Hematopoietic multipotent progenitor cell (in vitro differentiated cells): ENCODE data around the gene USF2. TPM values are rescaled to one million over a fixed set of nuclear protein-coding genes. Genes with fewer than 3 reads are reported as not detected.

Experiments
- DNase-seq, 3 donors: peaks; one replicate each; pipeline ENCODE4 v3.0.0-alpha.2; 2011 to 2015; ENCODE audit warnings: low read depth in 2 of 3, low spot score in 2 of 3
- total RNA-seq: library from RNA; depleted of rRNA; stranded (reverse); fragments of >200 nt; gene quantifications from one replicate; pipeline ENCODE4 v1.2.3, GENCODE V29; 2012

Gene USF2
- total RNA-seq, 1 donor = 160 TPM

GRCh38 chr19:35240327-35240726, 28.4 kb upstream of the USF2 start:
- peak in 2 of 3 donors; percentile 36 to 39 for DNase-seq

GRCh38 chr19:35241417-35241816, 27.3 kb upstream of the USF2 start:
- no peak for DNase-seq

GRCh38 chr19:35246466-35247092, 22.2 kb upstream of the USF2 start:
- DNase-seq = no peak

GRCh38 chr19:35247526-35248309, 21.0 kb upstream of the USF2 start:
- peak; percentile 41 to 53 (median 44) for DNase-seq

GRCh38 chr19:35248310-35249145, 20.2 kb upstream of the USF2 start, which contains the start of gene LSR:
Gene LSR, plus strand, starts transcription at chr19:35249002. Its CDS starts 21 bp downstream, at chr19:35249023.
- DNase-seq = peak; percentile 50 to 71 (median 63)

GRCh38 chr19:35249146-35249847, 19.5 kb upstream of the USF2 start:
- DNase-seq = no peak

GRCh38 chr19:35249848-35250711, 18.7 kb upstream of the USF2 start:
- no peak for DNase-seq

- no peak for DNase-seq
Observed at GRCh38 chr19:35251456-35251855, 17.3 kb upstream of the USF2 start.

- no peak for DNase-seq
Observed at GRCh38 chr19:35253316-35254286, 15.2 kb upstream of the USF2 start.

- no peak for DNase-seq
Observed at GRCh38 chr19:35254341-35255297, 14.1 kb upstream of the USF2 start.

- DNase-seq = no peak
Observed at GRCh38 chr19:35256566-35256965, 12.2 kb upstream of the USF2 start.

GRCh38 chr19:35257113-35257461, 11.7 kb upstream of the USF2 start:
- no peak for DNase-seq

GRCh38 chr19:35260694-35261304, 8.0 kb upstream of the USF2 start:
- DNase-seq = no peak

- no peak for DNase-seq
Observed at GRCh38 chr19:35261356-35262100, 7.2 kb upstream of the USF2 start.

GRCh38 chr19:35262101-35262761, 6.5 kb upstream of the USF2 start:
- DNase-seq = no peak
